ENCODE measurements around the gene GALNT12. TPM values are rescaled to one million over a fixed set of nuclear protein-coding genes. Genes with fewer than 3 reads are reported as not detected.
A peak's percentile ranks its signal among the peaks of the same experiment; 100 is the strongest.

GALNT12 gene
- total RNA-seq, 1 experiment from 2014 or later = 31.2 TPM

GRCh38 chr9:98795295-98795955 lies 12.0 kb upstream of the GALNT12 start:
- ChIA-PET POLR2A (no interaction called here), CTCF (interaction anchor here (1.4 kb wide), 1 partner anchor 20 kb away, joined by 7 read pairs; no protein-coding TSS in a partner anchor), RAD21 (ENCODE audit: low non-redundant PET in 1 of 2, low total read pairs in 2 of 2, uncharacterized antibody in 2 of 2, unreplicated experiment in 2 of 2) (no interaction called here)
- Histone ChIP-seq H3K4me2 (ENCODE audit: low read length) (peak overlapping the region; percentile 95), H3K9me2 (ENCODE audit: insufficient read depth) (no peaks in the 10 kb centered on the region), H3K4me3 (replicated peaks in 1 of 2; ENCODE audit: low read depth in 1 of 2, low read length in 2 of 2) (peak overlapping the region; percentile 73 to 82), H3K9me3 (ENCODE audit: control insufficient read depth in 1 of 2, insufficient read depth in 1 of 2, low read depth in 1 of 2, low read length in 2 of 2) (peaks cover 0 to 8% of the 10 kb centered on the region in 2 experiments; a peak in 1 of 4 replicates), H4K20me1 (ENCODE audit: insufficient read depth) (peaks cover 7% of the 10 kb centered on the region; the same call in 1 of the 2 replicates), H3K36me3 (ENCODE audit: control insufficient read depth in 1 of 2, insufficient read depth in 2 of 2, low read length in 2 of 2) (peaks cover 0 to 3% of the 10 kb centered on the region in 2 experiments; a peak in 1 of 4 replicates), H3K27me3 (ENCODE audit: insufficient read depth, low read length) (no peaks in the 10 kb centered on the region), H3K4me1 (ENCODE audit: control insufficient read depth in 1 of 2, insufficient read depth in 2 of 2, low read length in 2 of 2) (peaks cover 15 to 48% of the 10 kb centered on the region in 2 experiments), H3K9ac (ENCODE audit: low read length) (peak overlapping the region; percentile 80), H3K27ac (ENCODE audit: low read depth, low read length) (peak overlapping the region; percentile 72), H3K79me2 (ENCODE audit: insufficient read depth, low read length) (peaks cover 52% of the 10 kb centered on the region), H2AFZ (ENCODE audit: low read depth, low read length, poor library complexity, severe bottlenecking) (no peak overlapping the region)
- TF ChIP-seq CTCF (IDR thresholded peaks at IDR 0.05 in 2 of 3, conservative IDR thresholded peaks at IDR 0.05 in 1 of 3; ENCODE audit: borderline replicate concordance in 1 of 3, insufficient read depth in 1 of 3, low read depth in 2 of 3, low read length in 2 of 3) (no peak), YY1 (IDR thresholded peaks at IDR 0.05; ENCODE audit: extremely low read depth, insufficient replicate concordance, low read depth, low read length) (no peak), MAX (IDR thresholded peaks at IDR 0.05) (0 out of 2 replicates have a peak, but pooled peaks have one; percentile 22)
- no peak for DNase-seq (ENCODE audit: low read depth, low spot score)
- intact Hi-C loops (cut with micrococcal nuclease) = no loop called here
- ATAC-seq = no peak
- TSS peak; percentile 57 for BruUV-seq (replicated peaks)

GRCh38 chr9:98795970-98796363 lies 11.5 kb upstream of the GALNT12 start:
- H3K9me2 ChIP-seq (ENCODE audit: insufficient read depth) = no peaks in the 10 kb centered on the region
- peak overlapping the region; percentile 80 for H3K9ac ChIP-seq (ENCODE audit: low read length)
- ATAC-seq (peak; percentile 58), DNase-seq (ENCODE audit: low read depth, low spot score) (no peak)
- peaks cover 1% of the 10 kb centered on the region; the same call in 1 of the 2 replicates for H4K20me1 ChIP-seq (ENCODE audit: insufficient read depth)
- peaks cover 47% of the 10 kb centered on the region for H3K79me2 ChIP-seq (ENCODE audit: insufficient read depth, low read length)
- intact Hi-C loops (cut with micrococcal nuclease) = no loop called here
- CTCF ChIA-PET = interaction anchor here (1.4 kb wide), 1 partner anchor 21 kb away, joined by 7 read pairs; no protein-coding TSS in a partner anchor
- peaks cover 10 to 43% of the 10 kb centered on the region in 2 experiments for H3K4me1 ChIP-seq (ENCODE audit: control insufficient read depth in 1 of 2, insufficient read depth in 2 of 2, low read length in 2 of 2)
- peaks cover 0 to 8% of the 10 kb centered on the region in 2 experiments; a peak in 1 of 4 replicates for H3K9me3 ChIP-seq (ENCODE audit: control insufficient read depth in 1 of 2, insufficient read depth in 1 of 2, low read depth in 1 of 2, low read length in 2 of 2)
- BruUV-seq (replicated peaks) = no TSS peak
- TF ChIP-seq FOSL1 (IDR thresholded peaks at IDR 0.05; ENCODE audit: low read depth) (no peak), SP1 (IDR thresholded peaks at IDR 0.05; ENCODE audit: low read depth) (no peak), ZFX (IDR thresholded peaks at IDR 0.05) (peak; percentile 91; the same call in 1 of the 2 replicates), JUND (IDR thresholded peaks at IDR 0.05) (no peak)
- POLR2A ChIA-PET = no interaction called here
- peak overlapping the region; percentile 72 for H3K27ac ChIP-seq (ENCODE audit: low read depth, low read length)
- H3K4me3 ChIP-seq (replicated peaks in 1 of 2; ENCODE audit: low read depth in 1 of 2, low read length in 2 of 2) = peak overlapping the region; percentile 73 to 82
- H3K4me2 ChIP-seq (ENCODE audit: low read length) = peak overlapping the region; percentile 95
- no peaks in the 10 kb centered on the region for H3K27me3 ChIP-seq (ENCODE audit: insufficient read depth, low read length)
- H3K36me3 ChIP-seq (ENCODE audit: control insufficient read depth in 1 of 2, insufficient read depth in 2 of 2, low read length in 2 of 2) = no peaks in the 10 kb centered on the region
- H2AFZ ChIP-seq (ENCODE audit: low read depth, low read length, poor library complexity, severe bottlenecking) = no peak overlapping the region
- RAD21 ChIA-PET (ENCODE audit: low non-redundant PET in 1 of 2, low total read pairs in 2 of 2, uncharacterized antibody in 2 of 2, unreplicated experiment in 2 of 2) = no interaction called here
